NCI-H345 (cell line): Measurements from ENCODE around the gene TMCO6.
"Not testable (repeated sequence)": the region's sequence is repeated elsewhere in the genome, so short reads cannot be mapped to it uniquely, and the experiment has no call there.

Source experiments
- DNase-seq: peaks from one replicate; lab custom pipeline; 2025; lab: John Stamatoyannopoulos, UW

The TMCO6 gene

DNA sequence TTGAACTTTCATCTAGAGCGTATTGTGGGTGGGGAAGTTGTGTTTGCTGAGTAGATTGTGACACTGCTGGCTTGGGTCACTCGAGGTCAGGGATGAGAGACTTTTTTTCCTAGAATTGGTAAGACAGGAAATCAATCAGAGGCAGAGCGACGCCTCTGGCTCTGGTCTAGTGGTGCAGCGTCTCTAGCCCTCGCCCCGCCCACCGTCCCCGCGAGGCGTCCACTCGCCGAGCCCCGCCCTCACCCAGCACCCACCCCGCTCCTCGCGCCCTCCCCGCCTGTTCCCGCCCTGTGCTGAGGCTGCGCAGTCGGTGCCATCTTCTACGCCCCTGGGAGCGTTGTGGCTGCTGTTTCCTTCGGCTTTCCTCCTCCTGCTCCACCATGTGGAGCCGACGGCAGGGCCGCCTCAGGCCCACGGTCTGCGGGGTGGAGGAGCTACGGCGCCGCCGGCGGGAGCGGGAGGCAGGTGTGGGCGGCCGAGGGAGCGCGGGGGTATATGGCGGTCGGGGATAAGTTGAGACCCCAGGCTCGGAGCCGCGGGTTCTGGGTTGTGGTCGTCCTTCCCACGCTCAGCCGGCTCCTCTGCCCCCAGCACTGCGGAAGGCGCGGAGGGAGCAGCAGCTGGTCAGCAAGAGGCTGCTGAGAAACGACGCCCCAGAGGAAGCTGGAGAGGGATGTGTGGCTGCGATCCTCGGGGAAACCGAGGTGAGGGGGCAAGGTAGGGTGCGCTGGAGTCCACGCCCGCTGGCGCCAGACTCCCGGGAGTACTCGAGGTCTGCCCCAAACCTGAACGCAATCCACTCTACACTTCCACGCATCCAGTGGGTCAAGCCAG is at the start of gene TMCO6:
Gene TMCO6 (plus strand): TSS at position 304 of the 834 bp plus-strand sequence. CDS start 77 bp downstream, at position 381.
- peak; percentile 97 for DNase-seq

DNA sequence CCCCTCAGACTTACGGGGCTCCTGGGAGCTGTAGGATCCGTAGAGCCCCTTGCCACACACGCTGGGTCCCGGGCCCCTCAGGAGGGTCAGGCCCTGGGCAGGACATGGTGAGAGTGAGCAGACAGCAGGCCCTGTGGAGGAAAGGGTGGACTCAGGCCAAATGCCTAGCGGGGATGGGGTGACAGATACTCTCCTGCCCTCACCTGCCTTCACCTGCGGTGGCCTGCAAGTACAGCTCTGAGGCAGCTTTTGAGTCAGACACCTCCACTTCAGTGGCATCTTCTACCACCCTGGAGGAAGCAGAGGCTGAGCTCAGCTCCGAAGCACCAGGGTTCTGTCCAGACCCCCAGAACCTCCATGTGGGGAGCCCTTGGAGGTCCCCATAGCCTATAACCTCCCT is 48.4 kb upstream of the TMCO6 start:
- DNase-seq, result no peak

DNA sequence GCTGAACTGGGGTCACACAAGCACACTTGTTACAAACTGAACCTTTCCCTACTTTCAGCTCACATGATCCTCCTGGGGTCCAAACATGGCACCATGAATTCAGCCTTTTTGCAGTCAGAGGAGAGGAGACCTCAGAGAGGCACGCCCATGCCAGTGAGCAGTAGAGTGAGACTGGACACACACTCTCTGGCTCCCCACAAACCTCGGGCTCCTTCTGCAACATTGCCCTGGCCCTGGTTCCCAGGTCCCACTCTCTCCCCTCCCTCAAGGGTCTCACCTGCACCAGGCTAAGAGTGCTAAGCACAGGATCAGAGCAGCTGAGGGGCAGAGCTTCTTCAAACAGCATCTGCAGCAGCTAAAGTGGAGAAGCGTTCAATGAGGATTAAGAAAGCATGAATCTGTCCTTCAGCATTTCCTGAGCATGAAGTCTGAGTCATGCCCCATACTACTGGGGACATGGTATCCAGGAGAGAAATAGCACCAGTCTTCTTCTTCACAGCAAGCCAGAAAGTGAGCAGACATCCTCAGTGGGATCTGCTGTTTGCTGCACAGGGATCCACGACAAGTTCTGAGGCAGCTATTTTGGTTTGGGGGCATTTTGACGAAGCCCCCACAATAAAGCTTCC is 47.4 kb upstream of the TMCO6 start:
- no peak for DNase-seq

DNA sequence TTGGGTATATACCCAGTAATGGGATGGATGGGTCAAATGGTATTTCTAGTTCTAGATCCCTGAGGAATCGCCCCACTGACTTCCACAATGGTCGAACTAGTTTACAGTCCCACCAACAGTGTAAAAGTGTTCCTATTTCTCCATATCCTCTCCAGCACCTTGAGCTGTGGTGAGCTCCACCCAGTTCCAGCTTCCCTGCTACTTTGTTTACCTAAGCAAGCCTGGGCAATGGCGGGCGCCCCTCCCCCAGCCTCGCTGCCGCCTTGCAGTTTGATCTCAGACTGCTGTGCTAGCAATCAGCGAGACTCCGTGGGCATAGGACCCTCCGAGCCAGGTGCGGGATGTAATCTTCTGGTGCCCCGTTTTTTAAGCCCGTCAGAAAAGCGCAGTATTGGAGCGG is 46.2 kb upstream of the TMCO6 start:
- DNase-seq, result not testable (repeated sequence)

DNA sequence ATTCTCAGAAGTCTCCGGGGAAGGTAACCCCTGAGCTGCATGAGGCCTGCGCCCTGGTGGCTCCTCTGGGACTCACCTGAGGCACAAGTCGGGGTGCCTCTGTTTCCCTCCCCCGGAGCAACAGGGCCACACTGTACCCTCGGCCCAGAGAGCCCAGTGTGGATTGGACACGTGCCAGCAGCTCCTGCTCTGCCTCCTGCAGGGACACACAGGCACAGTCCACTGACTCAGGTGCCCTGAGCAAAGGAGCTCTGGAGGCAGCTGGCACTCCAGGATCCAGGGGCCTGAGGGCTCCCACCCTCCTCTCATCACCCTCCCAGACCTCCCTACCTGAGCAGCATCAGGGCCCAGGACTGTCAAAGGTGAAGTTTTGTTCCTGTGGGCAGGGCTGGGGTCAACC is 45.1 kb upstream of the TMCO6 start:
- DNase-seq, result no peak

DNA sequence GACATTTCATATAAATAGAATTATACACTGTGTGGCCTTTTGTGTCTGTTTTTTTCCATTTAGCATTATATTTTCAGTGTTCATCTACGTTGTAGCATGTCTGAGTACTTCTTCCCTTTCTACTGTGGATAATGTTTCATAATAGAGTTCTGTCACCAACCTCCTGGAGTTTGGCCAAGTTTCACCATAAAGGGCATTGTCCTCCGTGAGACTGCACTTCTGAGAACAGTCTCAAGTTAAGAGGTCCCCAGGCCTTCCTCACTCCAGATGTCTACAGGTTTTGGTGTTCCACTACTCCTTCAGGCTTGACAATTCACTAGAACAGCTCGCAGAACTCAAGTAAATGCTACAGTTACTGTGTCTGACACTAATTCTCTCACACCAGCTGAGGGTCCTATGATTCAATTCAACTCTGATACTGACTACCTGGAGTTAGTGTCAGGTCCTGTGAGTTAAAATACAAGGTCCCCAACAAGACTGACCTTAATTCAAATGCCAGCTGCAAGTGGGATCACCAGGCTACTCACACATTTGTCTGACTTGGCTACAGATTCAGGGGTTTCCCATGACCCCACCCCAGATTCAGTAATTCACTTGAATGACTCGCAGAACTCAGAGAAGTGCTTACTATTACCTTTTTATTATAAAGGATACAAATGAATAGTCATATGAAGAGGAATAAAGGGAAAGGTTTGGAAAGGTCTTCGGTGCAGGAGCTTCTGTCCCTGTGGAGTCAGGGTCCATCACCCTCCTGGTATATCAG is 43.5 kb upstream of the TMCO6 start:
- DNase-seq, result peak; percentile 40

DNA sequence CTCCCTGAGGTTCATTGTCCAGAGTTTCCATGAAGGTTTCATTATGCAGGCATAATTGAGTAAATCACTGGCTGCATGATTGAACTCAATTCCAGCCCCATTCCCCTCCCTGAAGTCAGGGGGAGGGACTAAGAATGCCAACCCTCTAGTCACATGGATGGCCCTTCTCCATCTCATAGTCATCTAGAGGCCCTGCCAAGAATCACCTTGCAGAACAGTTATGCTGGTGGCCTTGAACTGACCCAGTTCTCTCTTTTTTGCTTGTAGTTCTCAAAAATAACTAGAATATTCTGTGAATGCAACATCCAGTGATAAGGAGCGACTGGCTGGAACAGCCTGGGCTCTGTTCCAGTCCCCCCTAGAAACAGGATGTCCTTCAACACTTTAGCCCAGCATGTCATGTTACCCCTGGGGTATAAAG is 42.9 kb upstream of the TMCO6 start:
- no peak for DNase-seq

DNA sequence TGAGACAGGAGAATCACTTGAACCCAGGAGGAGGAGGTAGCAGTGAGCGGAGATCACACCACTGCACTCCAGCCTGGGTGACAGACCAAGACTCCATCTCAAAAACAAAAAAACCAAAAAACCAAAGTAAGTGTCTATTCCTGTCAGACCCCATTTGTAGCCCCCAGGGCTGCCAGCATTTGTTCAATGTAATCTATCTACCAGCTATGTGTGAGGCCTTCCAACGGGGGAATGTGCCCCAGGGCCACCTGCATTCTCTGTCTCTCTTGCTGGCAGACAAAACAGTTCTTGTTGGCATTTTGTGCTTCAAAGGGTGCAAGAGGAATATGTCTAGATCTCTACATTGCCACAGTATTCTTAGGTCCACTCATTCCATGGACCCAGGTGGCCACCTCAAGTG is 40.4 kb upstream of the TMCO6 start:
- no peak for DNase-seq

DNA sequence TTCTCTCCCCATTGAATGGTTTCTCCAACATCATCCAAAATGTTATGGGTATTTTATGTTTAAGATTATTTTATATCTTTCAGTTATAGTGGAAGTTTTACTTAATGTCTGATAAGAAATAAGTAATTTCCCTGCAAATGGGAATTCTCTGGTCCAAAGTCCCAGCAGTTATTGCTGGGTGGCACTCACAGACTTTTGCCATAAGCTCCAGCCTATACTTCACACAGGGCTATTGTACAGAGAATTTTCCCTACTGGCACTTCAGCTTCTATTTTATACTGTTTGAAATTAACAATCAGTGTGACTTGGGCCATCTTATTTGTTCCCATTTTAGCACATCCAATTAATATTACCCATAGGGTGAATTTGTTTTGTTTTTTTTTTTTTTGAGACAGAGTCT is 39.2 kb upstream of the TMCO6 start:
- no peak for DNase-seq

DNA sequence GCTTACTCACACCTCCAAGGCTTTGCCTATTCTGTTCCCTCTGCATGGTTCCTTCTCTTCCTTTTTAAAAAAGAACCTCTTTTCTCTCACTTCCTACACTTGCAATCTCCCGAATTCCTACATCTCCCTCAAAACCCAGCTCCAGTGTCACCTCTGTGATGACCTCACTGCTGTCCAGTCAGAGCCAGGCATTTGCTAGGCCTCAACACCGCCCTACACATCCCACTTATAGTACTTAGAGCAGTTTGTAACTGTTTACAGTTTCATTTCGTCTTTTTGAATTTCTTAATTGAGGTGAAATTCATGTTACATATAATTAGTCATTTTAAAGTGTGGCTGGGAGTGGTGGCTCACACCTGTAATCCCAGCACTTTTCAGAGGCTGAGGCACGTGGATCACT is 37.1 kb upstream of the TMCO6 start:
- DNase-seq, result no peak

DNA sequence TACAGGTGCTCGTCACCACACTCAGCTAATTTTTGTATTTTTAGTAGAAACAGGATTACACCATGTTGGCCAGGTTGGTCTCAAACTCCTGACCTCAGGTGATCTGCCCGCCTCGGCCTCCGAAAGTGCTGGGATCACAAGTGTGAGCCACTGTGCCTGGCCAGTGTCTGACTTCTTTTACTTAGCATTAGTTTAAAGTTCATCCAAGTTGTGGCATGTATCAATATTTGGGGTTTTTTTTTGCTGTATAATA is 35.9 kb upstream of the TMCO6 start:
- DNase-seq, result not testable (repeated sequence)

DNA sequence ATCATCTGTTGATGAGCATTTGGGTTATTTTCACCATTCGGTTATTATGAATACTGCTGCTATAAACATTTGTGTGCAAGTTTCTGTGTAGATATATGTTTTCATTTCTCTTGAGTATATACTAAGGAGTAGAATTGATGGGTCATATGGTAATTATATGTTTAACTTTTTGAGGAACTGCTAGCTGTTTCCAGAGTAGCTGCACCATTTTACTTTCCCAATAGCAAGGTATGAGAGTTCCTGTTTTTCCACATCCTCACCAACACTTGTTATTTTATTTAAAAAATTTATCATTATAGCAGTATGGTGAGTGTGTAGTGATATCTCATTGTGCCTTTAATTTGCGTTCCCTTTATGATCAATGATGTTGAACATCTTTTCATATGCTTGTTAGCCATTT is 35.5 kb upstream of the TMCO6 start:
- DNase-seq, result no peak

DNA sequence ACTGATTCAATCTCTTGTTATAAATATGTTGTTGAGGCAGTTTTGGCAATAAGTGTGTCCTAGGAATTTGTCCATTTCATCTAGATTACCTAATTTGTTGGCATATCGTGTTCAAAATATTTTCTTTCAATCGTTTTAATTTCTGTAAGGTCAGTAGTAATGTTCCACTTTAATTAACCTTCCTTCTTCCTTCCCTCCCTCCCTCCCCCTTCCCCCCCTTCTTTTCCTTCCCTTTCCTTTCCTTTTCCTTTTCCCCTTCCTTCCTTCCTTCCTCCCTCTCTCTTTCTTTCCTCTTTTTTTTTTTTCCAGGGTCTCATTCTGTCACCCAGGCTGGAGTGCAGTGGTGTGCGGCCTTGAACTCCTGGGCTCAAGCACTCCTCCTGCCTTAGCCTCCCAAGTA is 33.4 kb upstream of the TMCO6 start:
- no peak for DNase-seq

DNA sequence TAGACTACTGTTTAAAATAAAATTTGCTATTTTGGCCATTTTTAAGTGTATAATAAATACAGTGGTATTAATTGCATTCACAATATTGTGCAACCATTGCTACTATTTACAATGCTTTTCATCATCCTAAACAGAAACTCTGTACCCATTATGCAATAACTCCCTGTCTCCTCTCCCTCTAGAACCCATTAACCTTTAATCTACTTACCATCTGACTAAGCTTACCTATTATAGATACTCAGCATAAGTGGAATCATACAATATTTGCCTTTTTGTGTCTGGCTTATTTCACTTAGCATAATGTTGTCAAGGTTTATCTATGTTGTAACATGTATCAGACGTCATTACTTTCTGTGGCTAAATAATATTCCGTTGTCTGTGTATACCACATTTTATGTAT is 32.2 kb upstream of the TMCO6 start:
- DNase-seq, result no peak

DNA sequence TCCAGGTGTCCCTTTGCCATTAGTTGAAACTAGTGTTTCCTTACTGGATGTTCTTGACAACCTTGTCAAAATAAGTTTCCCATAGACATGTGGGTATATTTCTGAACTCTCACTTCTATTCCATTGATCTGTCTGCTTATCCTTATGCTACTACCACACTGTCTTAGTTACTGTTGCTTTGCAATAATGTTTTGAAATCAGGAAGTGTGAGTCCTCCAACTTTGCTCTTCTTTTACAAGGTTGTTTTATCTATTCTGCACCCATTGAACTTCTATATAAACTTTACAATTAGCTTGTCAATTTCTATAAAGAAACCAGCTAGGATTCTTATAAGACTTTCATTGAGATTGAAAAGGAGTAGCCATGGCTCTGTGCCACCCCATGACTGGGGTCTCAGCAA is 30.5 kb upstream of the TMCO6 start:
- no peak for DNase-seq

DNA sequence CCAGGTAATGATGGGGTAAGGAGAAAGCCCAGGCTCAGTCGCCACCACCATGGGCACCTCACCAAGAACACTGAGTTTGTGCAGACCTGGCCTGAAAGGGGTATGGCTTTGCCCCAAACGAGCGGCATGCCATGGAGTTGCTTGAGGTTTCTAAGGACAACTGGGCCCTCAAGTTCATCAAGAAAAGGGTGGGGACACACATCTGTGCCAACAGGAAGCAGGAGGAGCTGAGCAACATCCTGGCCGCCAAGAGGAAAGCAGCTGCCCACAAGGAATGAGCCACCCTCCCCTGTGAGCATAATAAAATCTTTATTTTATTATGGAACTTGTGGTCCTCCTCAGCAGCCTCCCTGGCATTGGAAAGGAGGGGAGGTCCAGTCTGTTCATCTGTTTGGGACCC is 30.1 kb upstream of the TMCO6 start:
- no peak for DNase-seq

DNA sequence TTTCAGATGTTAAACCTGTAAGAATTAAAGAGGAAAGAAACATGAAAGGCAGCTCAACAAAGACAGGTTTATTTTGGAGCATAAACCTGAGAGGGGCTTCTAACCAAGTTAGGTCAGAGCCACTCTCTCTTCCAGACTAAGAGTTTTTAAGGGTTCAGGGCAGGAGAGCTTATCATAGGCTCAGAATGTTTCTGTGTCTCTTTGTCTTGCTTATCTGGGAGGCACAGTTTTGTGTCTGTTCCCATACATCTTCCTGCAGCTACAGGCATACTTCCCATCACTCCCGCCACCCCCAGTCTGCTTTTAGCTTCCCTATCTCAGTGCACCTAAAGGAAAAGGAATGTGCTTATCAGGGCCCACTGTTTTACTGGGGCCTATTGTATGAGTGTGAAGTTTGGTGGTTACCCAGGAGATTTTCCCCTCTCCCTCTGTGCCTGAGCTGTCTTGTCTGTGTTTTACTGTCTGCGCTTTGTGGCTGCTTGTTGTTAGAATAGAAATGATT is 28.2 kb upstream of the TMCO6 start:
- no peak for DNase-seq

DNA sequence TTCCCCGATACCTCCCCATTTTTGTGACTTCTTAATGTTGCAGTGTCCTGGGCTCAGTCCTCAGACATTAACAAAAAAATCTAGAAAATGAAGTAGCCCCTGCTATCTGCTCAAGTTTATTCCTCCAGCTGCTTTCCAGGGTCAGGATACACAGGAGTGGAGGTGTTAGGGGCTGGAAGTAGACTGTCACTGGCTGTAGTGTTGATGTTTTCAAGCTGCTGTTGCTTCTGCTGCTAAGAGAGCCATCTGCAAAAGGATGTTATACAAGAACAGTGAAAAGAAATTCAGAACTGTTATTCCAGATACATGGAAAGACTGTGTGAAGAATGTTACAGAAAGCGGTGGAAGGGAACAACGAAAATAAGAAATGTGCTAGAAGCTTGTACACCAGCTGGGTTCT is 16.9 kb upstream of the TMCO6 start:
- no peak for DNase-seq

DNA sequence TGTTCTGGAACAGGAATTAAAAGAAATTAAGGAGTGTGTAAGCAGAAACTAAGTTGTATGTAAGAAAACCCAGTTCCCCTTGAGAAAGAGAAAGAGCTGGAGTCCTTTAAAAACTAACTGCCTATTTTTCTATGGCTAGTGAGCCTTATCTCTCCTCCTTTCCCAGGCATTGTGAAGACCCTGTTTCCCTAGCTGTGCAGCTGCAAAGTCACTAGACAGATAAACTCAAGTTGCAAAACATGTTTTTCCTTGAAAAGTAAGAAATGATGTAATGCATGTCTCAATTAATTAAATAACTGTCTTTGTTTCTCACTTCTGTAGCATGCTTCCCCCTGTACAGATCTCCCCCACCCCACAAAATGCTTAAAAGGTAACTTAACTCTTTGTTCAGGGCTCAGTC is 16.2 kb upstream of the TMCO6 start:
- not testable (repeated sequence) for DNase-seq

DNA sequence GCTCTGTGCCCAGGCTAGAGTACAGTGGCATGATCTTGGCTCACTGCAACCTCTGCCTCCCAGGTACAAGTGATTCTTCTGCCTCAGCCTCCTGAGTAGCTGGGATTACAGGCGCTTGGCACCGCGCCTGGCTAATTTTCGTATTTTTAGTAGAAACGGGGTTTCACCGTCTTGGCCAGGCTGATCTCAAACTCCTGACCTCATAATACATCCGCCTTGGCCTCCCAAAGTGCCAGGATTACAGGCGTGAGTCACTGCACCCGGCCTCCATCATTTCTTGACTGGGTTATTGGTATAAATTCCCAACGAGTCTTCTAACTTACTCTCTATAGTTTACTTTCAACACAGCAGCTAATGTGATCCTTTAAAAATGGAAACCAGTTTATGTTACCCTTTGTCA is 14.4 kb upstream of the TMCO6 start:
- DNase-seq, result not testable (repeated sequence)

DNA sequence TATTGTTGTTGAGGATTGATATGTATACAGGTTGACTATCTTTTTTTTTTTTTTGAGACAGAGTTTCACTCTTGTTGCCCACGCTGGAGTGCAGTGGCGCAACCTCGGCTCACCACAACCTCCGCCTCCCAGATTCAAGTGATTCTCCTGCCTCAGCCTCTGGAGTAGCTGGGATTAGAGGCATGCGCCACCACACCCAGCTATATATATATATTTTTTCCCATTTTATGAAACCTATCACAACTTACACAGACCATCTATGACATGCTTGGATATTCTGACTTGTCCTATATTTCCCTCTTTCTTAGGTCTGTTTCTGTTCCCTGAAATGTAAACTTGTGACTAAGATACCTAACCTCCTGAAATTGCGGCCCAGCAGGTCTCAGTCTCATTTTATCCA is 11.3 kb upstream of the TMCO6 start:
- DNase-seq, result no peak

DNA sequence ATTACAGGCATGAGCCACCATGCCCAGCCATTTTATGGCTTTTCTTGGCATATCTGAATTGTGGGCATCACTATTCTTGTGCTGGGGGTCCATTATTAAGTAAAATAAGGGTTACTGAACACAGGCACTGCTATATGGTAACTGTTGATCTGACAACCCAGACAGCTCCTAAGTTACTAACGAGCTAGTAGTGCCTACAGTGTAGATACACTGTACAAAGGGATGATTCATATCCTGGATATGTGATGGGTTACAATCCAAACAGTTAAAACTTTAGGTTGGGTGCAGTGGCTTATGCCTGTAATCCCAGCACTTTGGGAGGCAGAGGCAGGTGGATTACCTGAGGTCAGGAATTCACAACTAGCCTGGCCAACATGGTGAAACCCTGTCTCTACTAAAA is 10.5 kb upstream of the TMCO6 start:
- no peak for DNase-seq
